K562 (cell line): ENCODE data around the gene COX7B.

Source experiments
- CHD1 ChIP-seq: fragments of 200-600 bp; sonication (generic); IDR thresholded peaks from one replicate; pipeline ENCODE4 v1.6.1; 2012; ENCODE audit warnings: mild to moderate bottlenecking, moderate library complexity, low read length, inconsistent platforms
- CREM ChIP-seq: IDR thresholded peaks from 2 replicates; pipeline ENCODE4 v1.6.1; 2014; ENCODE audit warnings: antibody characterized with exemption, low read depth
- CTCF ChIP-seq, 3 experiments: IDR thresholded peaks in 2 of 3; conservative IDR thresholded peaks in 1 of 3; 2 replicates each; pipeline ENCODE4 v1.5.1; 2011 to 2012; ENCODE audit warnings: low read length in 3 of 3, mild to moderate bottlenecking in 3 of 3, control low read depth in 2 of 3, improper control_type of control experiment in 1 of 3, inconsistent platforms in 1 of 3, low read depth in 1 of 3, mixed read lengths in 1 of 3, moderate library complexity in 1 of 3; ENCODE audit not compliant: insufficient read depth in 2 of 3
- DPF2 ChIP-seq: fragments of 450-650 bp; IDR thresholded peaks from 2 replicates; pipeline ENCODE4 v1.6.1; 2016
- E2F6 ChIP-seq, 2 experiments: IDR thresholded peaks; 2 replicates each; pipeline ENCODE4 v1.6.1; 2011; ENCODE audit warnings: borderline replicate concordance in 1 of 2, control low read depth in 1 of 2, low read depth in 1 of 2, low read length in 1 of 2, mild to moderate bottlenecking in 1 of 2, mixed read lengths in 1 of 2, moderate library complexity in 1 of 2; ENCODE audit not compliant: insufficient read depth in 1 of 2, insufficient read length in 1 of 2, poor library complexity in 1 of 2, severe bottlenecking in 1 of 2; ENCODE audit errors: extremely low read depth in 1 of 2
- FOXM1 ChIP-seq, 2 experiments: fragments of 450-650 bp in 1 of 2; sonication (generic) in 1 of 2; formaldehyde crosslinking in 1 of 2; IDR thresholded peaks; 2 replicates each; pipeline versions ENCODE4 v1.6.1 to v1.9.0; 2017 to 2022; ENCODE audit warnings: low read depth in 2 of 2, mild to moderate bottlenecking in 2 of 2, missing genetic modification reagents in 1 of 2, moderate library complexity in 1 of 2
- GABPA ChIP-seq: fragments of 200-800 bp; sonication (Bioruptor generic); conservative IDR thresholded peaks from 2 replicates; pipeline ENCODE4 v1.6.1; 2016; ENCODE audit warnings: low read depth, missing genetic modification characterization, missing compliant biosample characterization
- MAX ChIP-seq: sonication (generic); formaldehyde crosslinking; IDR thresholded peaks from 2 replicates; pipeline ENCODE4 v1.9.0; 2022; ENCODE audit warnings: mild to moderate bottlenecking, missing genetic modification reagents
- NBN ChIP-seq: fragments of 450-650 bp; IDR thresholded peaks from 2 replicates; pipeline ENCODE4 v1.6.1; 2016; ENCODE audit warnings: low read depth, mild to moderate bottlenecking
- PTBP1 ChIP-seq: fragments of 200-400 bp; formaldehyde crosslinking; IDR thresholded peaks from 2 replicates; pipeline ENCODE4 v1.6.1; 2017; ENCODE audit warnings: low read depth, low read length
- SMAD3 ChIP-seq: fragments of 450-650 bp; formaldehyde crosslinking; conservative IDR thresholded peaks from 2 replicates; pipeline ENCODE4 v1.4.0; 2020; ENCODE audit warnings: mild to moderate bottlenecking
- SP2 ChIP-seq: IDR thresholded peaks from 2 replicates; pipeline ENCODE4 v1.6.1; 2011; ENCODE audit warnings: mild to moderate bottlenecking, low read depth, low read length, moderate library complexity; ENCODE audit not compliant: poor library complexity, severe bottlenecking; ENCODE audit errors: extremely low read depth
- TCF7L2 ChIP-seq: fragments of 150-350 bp; IDR thresholded peaks from 2 replicates; pipeline ENCODE4 v1.6.1; 2016; ENCODE audit warnings: low read depth, mild to moderate bottlenecking, low read length, moderate library complexity
- ZNF57 ChIP-seq: fragments of 450-650 bp; formaldehyde crosslinking; IDR thresholded peaks from 2 replicates; pipeline ENCODE4 v1.4.0; 2020; ENCODE audit warnings: mild to moderate bottlenecking, moderate library complexity

GRCh38 chrX:77893713-77894112 lies 5.6 kb upstream of the COX7B start:
- TF ChIP-seq GABPA (tag) (no peak), PTBP1 (no peak), SP2 (no peak), CHD1 (no peak), CTCF (IDR thresholded peaks at IDR 0.05 in 2 of 3, conservative IDR thresholded peaks at IDR 0.05 in 1 of 3; ENCODE audit: insufficient read depth in 2 of 3, low read depth in 1 of 3, low read length in 3 of 3) (no peak), FOXM1 (IDR thresholded peaks at IDR 0.05; ENCODE audit: low read depth) (no peak), FOXM1 (CRISPR knock-in tag; IDR thresholded peaks at IDR 0.05; ENCODE audit: low read depth) (no peak), TCF7L2 (no peak), ZNF57 (no peak), SMAD3 (no peak), NBN (no peak), MAX (no peak), DPF2 (no peak), E2F6 (IDR thresholded peaks at IDR 0.05; ENCODE audit: borderline replicate concordance in 1 of 2, extremely low read depth in 1 of 2, insufficient read depth in 1 of 2, insufficient read length in 1 of 2, low read depth in 1 of 2, low read length in 1 of 2, poor library complexity in 1 of 2, severe bottlenecking in 1 of 2) (no peak), CREM (no peak)
